GM23248 (cell line): Measurements from ENCODE around the gene LDLRAD3. TPM values are rescaled to one million over a fixed set of nuclear protein-coding genes. Genes with fewer than 3 reads are reported as not detected.

Source experiments
- DNase-seq: peaks from one replicate; pipeline ENCODE4 v3.0.0-alpha.2; 2015
- H2AFZ ChIP-seq: fragments of 200-600 bp; sonication (generic); 2 replicates; pipeline ENCODE4 v1.6.1; 2016; ENCODE audit warnings: antibody characterized with exemption
- H3F3A ChIP-seq: fragments of 200-600 bp; sonication (generic); 2 replicates; pipeline ENCODE4 v1.6.1; 2016; ENCODE audit warnings: mild to moderate bottlenecking, antibody characterized with exemption, mixed run types; ENCODE audit not compliant: insufficient read depth
- H3K27ac ChIP-seq: fragments of 200-600 bp; sonication (generic); 2 replicates; pipeline ENCODE4 v1.5.1; 2016; ENCODE audit warnings: mild to moderate bottlenecking
- H3K27me3 ChIP-seq: fragments of 200-600 bp; sonication (generic); replicated peaks from 2 replicates; pipeline ENCODE4 v1.6.1; 2016; ENCODE audit warnings: mild to moderate bottlenecking; ENCODE audit not compliant: insufficient read depth
- H3K36me3 ChIP-seq: fragments of 200-600 bp; sonication (generic); 2 replicates; pipeline ENCODE4 v1.6.1; 2016; ENCODE audit warnings: low read depth, mild to moderate bottlenecking
- H3K4me1 ChIP-seq: fragments of 200-600 bp; sonication (generic); 2 replicates; pipeline ENCODE4 v1.6.1; 2016; ENCODE audit warnings: mild to moderate bottlenecking; ENCODE audit not compliant: insufficient read depth
- H3K4me2 ChIP-seq: fragments of 200-600 bp; sonication (generic); one replicate; pipeline ENCODE4 v1.6.1; 2016; ENCODE audit warnings: mild to moderate bottlenecking; ENCODE audit not compliant: unreplicated experiment
- H3K4me3 ChIP-seq: fragments of 200-600 bp; sonication (generic); 2 replicates; pipeline ENCODE4 v1.5.1; 2016; ENCODE audit warnings: mild to moderate bottlenecking
- H3K79me2 ChIP-seq: fragments of 200-600 bp; sonication (generic); 2 replicates; pipeline ENCODE4 v1.6.1; 2016; ENCODE audit warnings: mild to moderate bottlenecking; ENCODE audit not compliant: insufficient read depth
- H3K9ac ChIP-seq: fragments of 200-600 bp; sonication (generic); 2 replicates; pipeline ENCODE4 v1.6.1; 2016; ENCODE audit warnings: mild to moderate bottlenecking
- H3K9me2 ChIP-seq: fragments of 200-600 bp; sonication (generic); 2 replicates; pipeline ENCODE4 v1.6.1; 2016; ENCODE audit warnings: mixed run types, mild to moderate bottlenecking, moderate library complexity; ENCODE audit not compliant: insufficient read depth
- H3K9me3 ChIP-seq: fragments of 200-600 bp; sonication (generic); one replicate; pipeline ENCODE4 v1.6.1; 2017; ENCODE audit warnings: low read depth
- H4K20me1 ChIP-seq: fragments of 200-600 bp; sonication (generic); 2 replicates; pipeline ENCODE4 v1.6.0; 2016; ENCODE audit not compliant: insufficient read depth
- EZH2 ChIP-seq: fragments of 200-600 bp; sonication (generic); IDR thresholded peaks from 2 replicates; pipeline ENCODE4 v1.6.1; 2018; ENCODE audit warnings: antibody characterized with exemption, mild to moderate bottlenecking; ENCODE audit not compliant: insufficient read depth, poor library complexity, severe bottlenecking
- EZH2phosphoT487 ChIP-seq: fragments of 200-600 bp; sonication (generic); IDR thresholded peaks from 2 replicates; pipeline ENCODE4 v1.6.1; 2018; ENCODE audit warnings: antibody characterized with exemption, moderate library complexity, mild to moderate bottlenecking, low read depth; ENCODE audit not compliant: insufficient read depth
- WGBS, 2 experiments: methylation state at CpG; one replicate each; pipeline ENCODE4 v1.1.6; 2015 to 2017; ENCODE audit warnings: low lambda C conversion rate in 2 of 2, low coverage in 1 of 2; ENCODE audit errors: missing lambda C conversion rate in 2 of 2; 5-methylcytosine and 5-hydroxymethylcytosine counted together
- in situ Hi-C: fragments of 300-500 bp; cut with MboI; formaldehyde crosslinking; loops from 2 replicates; pipeline ENCODE4 v1.15.0; 2020
- polyA plus RNA-seq: library from polyadenylated mRNA; unstranded; fragments of >200 nt; fragmentation: Nextera tagmentation; extraction: Ambion mirVana; gene quantifications from 2 replicates; pipeline ENCODE4 v1.2.1, GENCODE V29; 2016
- total RNA-seq: library from RNA; depleted of rRNA; stranded (reverse); fragments of >200 nt; shearing (Covaris generic); gene quantifications from 2 replicates; pipeline ENCODE4 v1.2.3, GENCODE V29; 2014

The LDLRAD3 gene
- total and polyA plus RNA-seq, 2 experiments from 2014 or later: 6.2 to 6.6 TPM

DNA sequence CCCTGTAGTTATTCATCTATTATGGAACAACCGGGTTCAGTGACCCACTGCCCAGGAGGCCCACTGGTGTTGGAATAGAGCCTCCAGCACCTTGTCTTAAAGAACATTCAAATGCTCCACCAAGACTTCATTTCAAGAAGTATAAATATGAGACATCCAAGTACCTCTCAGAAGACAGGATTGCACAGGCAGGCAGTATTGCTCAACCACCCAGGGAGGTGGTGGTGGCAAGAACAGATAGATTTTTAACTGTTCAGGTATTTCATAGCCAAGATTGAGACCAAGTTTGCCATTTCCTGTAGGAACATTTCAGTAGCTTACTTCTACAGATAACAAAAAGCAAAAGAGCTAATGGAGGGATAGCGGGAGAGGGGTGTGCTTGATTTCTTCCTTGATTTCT is 266.7 kb downstream of the LDLRAD3 start:
- H3K36me3 ChIP-seq: no peaks in the 10 kb centered on the region
- H3K9ac ChIP-seq: no peak overlapping the region
- no peaks in the 10 kb centered on the region for H3K79me2 ChIP-seq
- H3K4me2 ChIP-seq: no peak overlapping the region
- TF ChIP-seq EZH2phosphoT487 (no peak), EZH2 (no peak)
- 94% methylated on average over 2 of the region's 2 CpGs for WGBS, 2 experiments
- in situ Hi-C loops: no loop called here
- H3K4me1 ChIP-seq: no peaks in the 10 kb centered on the region
- no peak for DNase-seq
- no peaks in the 10 kb centered on the region for H3K9me3 ChIP-seq
- no peaks in the 10 kb centered on the region for H3K27me3 ChIP-seq
- H3K27ac ChIP-seq: no peak overlapping the region
- no peaks in the 10 kb centered on the region for H3F3A ChIP-seq
- H2AFZ ChIP-seq: no peak overlapping the region
- H3K4me3 ChIP-seq: no peak overlapping the region
- no peaks in the 10 kb centered on the region for H4K20me1 ChIP-seq
- H3K9me2 ChIP-seq: no peaks in the 10 kb centered on the region

GRCh38 chr11:36211761-36212430 is 268.0 kb downstream of the LDLRAD3 start:
- Histone ChIP-seq H3K4me2 (no peak overlapping the region), H3K4me1 (no peaks in the 10 kb centered on the region), H3K9me2 (no peaks in the 10 kb centered on the region), H2AFZ (no peak overlapping the region), H3K9ac (no peak overlapping the region), H3K27ac (no peak overlapping the region), H3F3A (no peaks in the 10 kb centered on the region), H3K27me3 (no peaks in the 10 kb centered on the region), H3K36me3 (no peaks in the 10 kb centered on the region), H3K9me3 (no peaks in the 10 kb centered on the region), H3K79me2 (no peaks in the 10 kb centered on the region), H3K4me3 (no peak overlapping the region), H4K20me1 (no peaks in the 10 kb centered on the region)
- in situ Hi-C loops: no loop called here
- no peak for TF ChIP-seq EZH2
- no peak for DNase-seq
- 89% methylated on average over 8 of the region's 8 CpGs for WGBS, 2 experiments

- no peak for TF ChIP-seq EZH2
- TF ChIP-seq EZH2phosphoT487: no peak
- Histone ChIP-seq H3K4me1 (no peaks in the 10 kb centered on the region), H3K27me3 (no peaks in the 10 kb centered on the region), H3K9me3 (no peaks in the 10 kb centered on the region), H3F3A (no peaks in the 10 kb centered on the region), H3K9me2 (no peaks in the 10 kb centered on the region), H4K20me1 (no peaks in the 10 kb centered on the region), H3K79me2 (no peaks in the 10 kb centered on the region), H3K36me3 (no peaks in the 10 kb centered on the region), H3K4me3 (no peak overlapping the region), H2AFZ (no peak overlapping the region), H3K4me2 (no peak overlapping the region), H3K9ac (no peak overlapping the region), H3K27ac (no peak overlapping the region)
- no peak for DNase-seq
- WGBS, 2 experiments: 84 to 85% methylated on average over 6 to 7 of the region's 7 CpGs
- in situ Hi-C loops: no loop called here
These were observed 268.9 kb downstream of the LDLRAD3 start for GRCh38 chr11:36212564-36213392.

- H3K27me3 ChIP-seq: no peaks in the 10 kb centered on the region
These were observed 269.6 kb downstream of the LDLRAD3 start for GRCh38 chr11:36213393-36213840.

More at GRCh38 chr11:36213393-36213840, 269.6 kb downstream of the LDLRAD3 start:
- in situ Hi-C loops: no loop called here
- WGBS, 2 experiments: 92 to 96% methylated on average over 7 of the region's 7 CpGs
- no peak overlapping the region for H3K4me2 ChIP-seq
- no peaks in the 10 kb centered on the region for H3K9me2 ChIP-seq
- H4K20me1 ChIP-seq: no peaks in the 10 kb centered on the region
- no peak overlapping the region for H3K27ac ChIP-seq
- H3K9ac ChIP-seq: no peak overlapping the region
- H3K79me2 ChIP-seq: no peaks in the 10 kb centered on the region
- no peaks in the 10 kb centered on the region for H3K36me3 ChIP-seq
- H2AFZ ChIP-seq: no peak overlapping the region
- no peaks in the 10 kb centered on the region for H3F3A ChIP-seq
- TF ChIP-seq EZH2phosphoT487 (no peak), EZH2 (no peak)
- H3K4me1 ChIP-seq: no peaks in the 10 kb centered on the region
- no peaks in the 10 kb centered on the region for H3K9me3 ChIP-seq
- no peak overlapping the region for H3K4me3 ChIP-seq
- DNase-seq: no peak
